M059J (cell line): ENCODE data around the gene APIP. TPM values are rescaled to one million over a fixed set of nuclear protein-coding genes. Genes with fewer than 3 reads are reported as not detected.

Source experiments
- DNase-seq: peaks from one replicate; pipeline ENCODE4 v3.0.0-alpha.2; 2012; ENCODE audit warnings: low read depth
- total RNA-seq: library from RNA; depleted of rRNA; stranded (reverse); fragments of >200 nt; shearing (Covaris generic); gene quantifications from 2 replicates; pipeline ENCODE4 v1.2.3, GENCODE V29; 2014; rRNA removed

The APIP gene
- total RNA-seq, result 55.0 and 82.5 TPM in 2 replicates

DNA sequence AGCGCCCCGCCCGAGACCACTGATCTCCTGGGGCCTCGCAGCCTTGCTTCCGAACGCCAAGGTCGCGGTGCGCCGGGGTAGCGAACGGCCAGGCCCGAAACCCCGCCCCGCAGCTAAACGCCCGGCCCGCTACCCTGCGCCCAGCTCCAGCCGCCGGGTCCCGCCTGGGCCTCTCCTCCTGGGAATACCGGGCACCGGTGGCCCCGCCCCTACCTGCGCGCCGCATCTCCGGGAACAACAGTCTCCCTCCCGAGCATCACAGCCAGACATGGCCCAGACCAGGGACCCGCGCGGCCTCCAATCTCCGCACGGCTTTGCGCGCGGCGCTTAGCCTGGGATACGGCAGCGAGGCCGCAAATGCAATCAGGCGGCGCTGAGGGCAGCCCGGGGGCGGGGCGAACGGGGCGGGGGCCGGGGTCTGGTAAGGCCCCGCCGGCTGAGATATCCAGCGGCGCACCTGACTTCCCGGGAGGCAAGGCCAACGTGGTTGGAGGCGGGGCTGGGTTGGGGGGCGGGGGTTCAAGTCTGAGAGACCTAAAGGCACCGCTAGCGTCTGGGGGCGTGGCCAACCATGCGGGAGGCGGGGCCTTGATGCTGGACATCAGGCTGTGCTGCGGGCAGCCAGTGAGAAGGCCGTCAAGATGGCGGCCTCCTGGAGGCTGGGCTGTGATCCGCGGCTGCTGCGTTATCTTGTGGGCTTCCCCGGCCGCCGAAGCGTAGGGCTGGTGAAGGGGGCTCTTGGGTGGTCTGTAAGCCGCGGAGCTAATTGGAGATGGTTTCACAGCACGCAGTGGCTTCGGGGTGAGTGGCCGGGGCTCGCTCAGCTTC lies at the start of gene APIP, which contains the start of gene PDHX:
TSS of gene APIP (minus strand) at position 365 of the 828 bp plus-strand sequence. CDS start at position 270, 95 bp downstream.
TSS of gene PDHX (plus strand) at position 604 of the 828 bp plus-strand sequence. CDS start at position 642, 38 bp downstream.
- peak; percentile 99 for DNase-seq

GRCh38 chr11:34964610-34965331 lies 48.6 kb upstream of the APIP start:
- no peak for DNase-seq

DNA sequence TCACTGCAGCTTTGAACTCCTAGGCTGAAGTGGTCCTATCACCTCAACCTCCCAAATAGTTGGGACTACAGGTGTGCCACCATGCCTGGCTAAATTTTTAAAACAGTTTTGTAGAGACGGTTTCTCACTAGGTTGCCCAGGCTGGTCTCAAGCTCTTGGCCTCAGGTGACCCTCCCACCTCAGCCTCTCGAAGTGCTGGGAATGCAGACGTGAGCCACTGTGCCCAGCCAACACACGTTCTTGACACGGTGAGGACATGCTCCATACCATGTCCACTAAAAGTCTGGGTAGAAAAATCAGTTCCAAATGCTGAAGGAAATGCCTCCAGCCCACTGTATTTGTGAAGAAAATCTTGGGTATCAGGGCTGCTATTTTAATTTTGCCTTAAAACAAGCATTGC lies 47.2 kb upstream of the APIP start:
- no peak for DNase-seq

DNA sequence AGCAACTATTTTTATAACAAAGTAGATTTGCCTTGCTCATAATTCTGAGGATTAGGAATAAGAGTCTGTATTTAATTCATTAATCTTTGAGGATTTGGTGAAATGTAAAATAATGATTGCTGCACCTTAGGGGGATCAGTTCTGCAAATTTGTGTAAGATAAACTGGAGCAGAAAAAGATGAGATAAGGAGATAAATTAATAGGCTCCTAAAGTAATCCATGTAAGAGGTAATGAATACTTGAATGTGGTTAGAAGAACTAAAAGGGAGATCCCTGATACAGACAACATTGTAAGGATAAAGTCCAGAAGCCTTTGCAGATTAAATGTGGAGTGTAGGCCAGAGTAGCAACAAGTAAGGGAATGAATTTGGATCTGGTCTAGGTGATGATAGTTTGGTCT lies 45.9 kb upstream of the APIP start:
- no peak for DNase-seq

GRCh38 chr11:34960277-34960676 lies 44.1 kb upstream of the APIP start:
- no peak for DNase-seq

DNA sequence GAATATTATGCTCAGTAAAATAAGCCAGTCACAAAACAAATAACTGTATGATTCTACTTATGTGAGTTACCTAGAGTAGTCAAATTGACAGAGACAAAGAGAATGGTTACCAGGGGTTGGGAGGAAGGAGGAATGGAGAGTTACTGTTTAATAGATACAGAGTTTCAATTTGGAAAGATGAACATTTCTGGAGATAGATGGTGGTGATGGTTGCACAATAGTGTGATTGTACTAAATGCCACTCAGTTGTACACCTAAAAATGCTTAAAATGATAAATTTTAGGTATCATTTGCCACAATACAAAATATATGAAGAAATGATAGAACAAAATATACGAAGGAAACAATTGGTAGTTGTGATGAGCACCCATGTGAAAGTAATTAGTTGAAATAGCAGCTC lies 43.6 kb upstream of the APIP start:
- no peak for DNase-seq

DNA sequence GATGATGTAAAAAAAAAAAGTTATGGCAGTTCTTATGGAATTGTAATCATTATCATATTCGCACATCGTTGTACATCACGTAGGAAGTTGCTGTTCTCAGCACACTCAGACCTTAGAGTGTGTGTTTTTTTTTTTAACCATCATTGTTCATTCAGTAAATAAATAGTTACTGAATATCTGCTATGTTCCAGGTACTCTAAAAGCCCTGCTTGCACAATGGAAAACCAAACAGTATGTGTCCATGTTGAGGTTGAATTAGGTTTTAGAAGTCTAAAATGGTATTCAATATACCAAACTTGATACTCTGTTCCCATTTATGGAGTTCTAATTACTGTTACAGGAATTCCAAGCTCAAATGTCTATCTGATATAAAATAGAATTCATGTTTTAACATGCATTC lies 41.4 kb upstream of the APIP start:
- DNase-seq, result no peak

DNA sequence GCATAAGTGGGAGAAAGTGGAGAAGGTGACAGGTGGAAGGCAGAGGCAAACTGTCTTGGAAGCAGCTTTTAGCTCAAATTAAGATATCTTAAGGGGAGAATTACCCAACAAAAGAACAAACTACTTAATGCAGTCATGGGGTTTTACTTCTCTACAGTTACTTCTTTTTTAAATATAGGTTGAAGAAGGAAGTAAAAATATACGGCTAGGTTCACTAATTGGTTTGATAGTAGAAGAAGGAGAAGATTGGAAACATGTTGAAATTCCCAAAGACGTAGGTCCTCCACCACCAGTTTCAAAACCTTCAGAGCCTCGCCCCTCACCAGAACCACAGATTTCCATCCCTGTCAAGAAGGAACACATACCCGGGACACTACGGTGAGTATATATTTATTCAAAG lies 41.0 kb upstream of the APIP start:
- DNase-seq, result no peak

DNA sequence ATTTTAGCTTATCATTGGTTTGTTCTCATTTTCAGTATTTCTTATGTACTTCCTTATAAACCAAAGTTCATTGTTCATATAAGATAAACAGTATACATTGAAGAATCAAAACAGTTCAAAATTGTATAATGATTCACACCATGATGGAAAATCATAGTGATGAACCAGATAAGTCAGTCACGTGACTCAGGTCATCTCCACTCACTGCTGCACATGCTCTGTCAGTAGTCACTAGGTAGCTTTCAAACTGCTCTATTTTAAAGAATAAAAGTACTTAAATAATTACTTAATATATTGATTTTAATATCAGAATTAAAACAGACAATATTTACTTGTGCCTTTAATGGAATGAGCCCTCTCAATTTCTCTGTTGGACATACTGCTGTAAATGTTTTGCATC lies 37.8 kb upstream of the APIP start:
- no peak for DNase-seq

- DNase-seq, result no peak
Measured at GRCh38 chr11:34948696-34949095, 32.5 kb upstream of the APIP start.

GRCh38 chr11:34944692-34945091 lies 28.5 kb upstream of the APIP start:
- no peak for DNase-seq

- no peak for DNase-seq
Measured at GRCh38 chr11:34941688-34942087, 25.5 kb upstream of the APIP start.

- no peak for DNase-seq
Measured at GRCh38 chr11:34940026-34940677, 24.0 kb upstream of the APIP start.

DNA sequence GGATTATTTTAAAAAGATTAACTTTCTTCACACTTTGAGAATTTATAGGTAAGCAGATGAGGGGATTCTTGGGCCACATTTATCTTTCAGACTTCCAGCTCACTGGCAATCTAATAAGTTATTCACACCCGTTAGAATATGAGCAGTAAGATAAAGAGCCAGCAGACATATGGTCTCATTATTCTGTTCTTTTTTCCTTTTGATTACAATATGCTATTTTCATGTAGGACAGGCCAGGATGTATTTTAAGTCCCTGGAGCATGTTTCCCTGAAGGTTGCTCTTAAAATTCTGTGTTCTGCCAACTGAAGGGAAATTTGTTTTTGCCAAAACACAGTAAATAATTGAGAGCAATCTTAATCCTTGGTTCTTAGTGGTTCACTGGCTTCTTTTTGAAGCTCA lies 22.4 kb upstream of the APIP start:
- DNase-seq, result no peak

DNA sequence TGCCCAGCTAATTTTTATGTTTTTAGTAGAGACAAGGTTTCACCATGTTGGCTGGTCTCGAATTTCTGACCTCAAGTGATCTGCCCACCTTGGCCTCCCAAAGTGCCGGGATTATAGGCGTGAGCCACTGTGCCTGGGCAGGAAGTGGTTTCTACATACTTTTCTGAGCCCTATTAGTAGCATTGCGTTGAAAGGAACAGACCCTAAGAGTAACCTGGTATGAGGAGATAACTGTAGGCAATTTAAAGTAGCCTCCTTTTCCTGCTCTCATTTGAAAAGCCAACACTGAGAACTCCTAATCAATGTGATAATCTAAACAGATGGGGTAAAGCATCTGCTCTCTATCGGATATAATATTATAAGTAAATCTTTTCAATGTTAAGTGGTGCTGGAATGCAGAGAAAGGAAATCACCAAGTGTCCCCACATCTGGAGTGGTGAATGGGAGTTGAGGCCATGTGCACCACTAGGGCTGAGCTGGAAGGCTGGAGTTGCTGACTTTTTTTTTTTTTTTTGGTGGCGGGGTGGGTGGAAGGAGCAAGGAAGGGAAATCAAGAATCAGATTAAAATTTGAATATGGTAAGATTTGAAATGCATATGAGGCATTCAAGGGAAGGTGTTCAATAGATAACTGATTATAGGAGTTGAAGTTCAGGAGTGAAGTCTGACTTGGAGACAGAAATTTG lies 20.9 kb upstream of the APIP start:
- DNase-seq, result no peak

- DNase-seq, result no peak
Measured at GRCh38 chr11:34929794-34930763, 13.9 kb upstream of the APIP start.

- no peak for DNase-seq
Measured at GRCh38 chr11:34928960-34929680, 12.9 kb upstream of the APIP start.

GRCh38 chr11:34928268-34928959 lies 12.2 kb upstream of the APIP start:
- DNase-seq, result no peak

- DNase-seq, result no peak
Measured at GRCh38 chr11:34926831-34927132, 10.6 kb upstream of the APIP start.
